RWPE1 (cell line): ENCODE measurements around the gene ADAM12.

ENCODE experiments used
- CTCF ChIA-PET: fragments of 350-600 bp; sonication (Branson Sonifier 250); formaldehyde crosslinking; extraction: SDS; loops from one replicate; lab custom pipeline; 2021; lab: Yijun Ruan, JAX
- POLR2A ChIA-PET: fragments of 400-600 bp; formaldehyde crosslinking; extraction: SDS; loops from one replicate; lab custom pipeline; 2020; ENCODE audit warnings: antibody characterized with exemption; ENCODE audit not compliant: low non-redundant PET; lab: Yijun Ruan, JAX
- DNase-seq: peaks from one replicate; pipeline ENCODE4 v3.0.0; 2012; ENCODE audit warnings: low spot score
- H3K27ac ChIP-seq: fragments of 450-650 bp; 2 replicates; pipeline ENCODE4 v1.5.1; 2017
- CTCF ChIP-seq: fragments of 450-650 bp; conservative IDR thresholded peaks from 2 replicates; pipeline ENCODE4 v1.5.1; 2017; ENCODE audit warnings: low read depth, mild to moderate bottlenecking

The ADAM12 gene

GRCh38 chr10:126242397-126243260 lies 145.6 kb downstream of the ADAM12 start:
- TF ChIP-seq CTCF = no peak
- H3K27ac ChIP-seq = peak overlapping the region; percentile 33; the same call in 1 of the 2 replicates
- DNase-seq = peak; percentile 22
- ChIA-PET POLR2A (no interaction called here), CTCF (no interaction called here)

GRCh38 chr10:126240483-126240882 lies 147.8 kb downstream of the ADAM12 start:
- no peak overlapping the region for H3K27ac ChIP-seq
- POLR2A ChIA-PET = no interaction called here
- CTCF ChIA-PET = interaction anchor here (0.8 kb wide), 1 partner anchor 19 kb away, joined by 3 read pairs; no protein-coding TSS in a partner anchor
- no peak for TF ChIP-seq CTCF
- no peak for DNase-seq

- no peak for DNase-seq
- no peak for TF ChIP-seq CTCF
- H3K27ac ChIP-seq = no peak overlapping the region
- POLR2A ChIA-PET = no interaction called here
- CTCF ChIA-PET = interaction anchor here (0.8 kb wide), 1 partner anchor 19 kb away, joined by 3 read pairs; no protein-coding TSS in a partner anchor
These were observed 148.4 kb downstream of the ADAM12 start for GRCh38 chr10:126239844-126240243.

- ChIA-PET POLR2A (no interaction called here), CTCF (interaction anchor here (0.5 to 0.7 kb wide), 2 partner anchors 342 to 369 kb away, joined by 3 read pairs; no protein-coding TSS in a partner anchor)
- TF ChIP-seq CTCF = no peak
- H3K27ac ChIP-seq = no peak overlapping the region
- no peak for DNase-seq
These were observed 152.1 kb downstream of the ADAM12 start for GRCh38 chr10:126235979-126236851.

- no peak for DNase-seq
- ChIA-PET POLR2A (no interaction called here), CTCF (no interaction called here)
- TF ChIP-seq CTCF = no peak
- no peak overlapping the region for H3K27ac ChIP-seq
These were observed 152.9 kb downstream of the ADAM12 start for GRCh38 chr10:126235091-126235978.
